ENCODE results near the gene EIF3K. TPM values are rescaled to one million over a fixed set of nuclear protein-coding genes. Genes with fewer than 3 reads are reported as not detected.

EIF3K gene
- total RNA-seq, 2 donors from 2014 or later, result 237 to 302 TPM

GRCh38 chr19:38606131-38606530 lies 12.9 kb upstream of the EIF3K start:
- Histone ChIP-seq H3K4me3 (no peak overlapping the region), H3K27ac (no peak overlapping the region), H3K9me3 (no peaks in the 10 kb centered on the region), H3K27me3 (replicated peaks; ENCODE audit: insufficient read depth) (no peaks in the 10 kb centered on the region), H3K36me3 (no peaks in the 10 kb centered on the region), H3K4me1 (ENCODE audit: control insufficient read depth in 1 of 2, low read depth in 2 of 2) (no peaks in the 10 kb centered on the region)
- no peak for TF ChIP-seq CTCF (IDR thresholded peaks at IDR 0.05)
- DNase-seq (ENCODE audit: low spot score) (no peak), ATAC-seq (ENCODE audit: insufficient number of reproducible peaks, low FRiP score, low read depth) (no peak)

DNA sequence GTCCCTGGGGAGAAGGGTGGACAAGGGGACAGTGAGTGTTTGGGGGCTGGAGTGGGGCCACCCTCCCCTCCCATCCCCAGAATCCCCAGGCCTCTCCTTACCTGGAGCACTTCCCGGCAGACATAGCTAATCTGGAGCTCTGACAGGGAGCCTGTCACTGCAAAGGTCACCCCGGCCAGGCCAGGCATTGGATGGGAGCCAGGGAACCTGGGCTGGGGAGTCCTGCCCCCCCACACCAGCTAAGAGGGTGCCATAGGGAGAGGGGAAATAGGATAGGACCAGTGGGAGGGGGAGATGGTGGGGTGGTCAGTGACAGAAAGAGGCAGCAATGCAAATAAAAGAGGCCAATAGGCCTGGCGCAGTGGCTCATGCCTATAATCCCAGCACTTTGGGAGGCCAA lies 4.7 kb upstream of the EIF3K start:
- no peaks in the 10 kb centered on the region for H3K36me3 ChIP-seq
- no peak for ATAC-seq (ENCODE audit: insufficient number of reproducible peaks, low FRiP score, low read depth)

GRCh38 chr19:38615007-38615581 lies 3.9 kb upstream of the EIF3K start:
- Histone ChIP-seq H3K4me1 (ENCODE audit: control insufficient read depth in 1 of 2, low read depth in 2 of 2) (peaks cover 10 to 15% of the 10 kb centered on the region in 2 donors), H3K4me3 (no peak overlapping the region), H3K9me3 (no peaks in the 10 kb centered on the region), H3K36me3 (no peaks in the 10 kb centered on the region), H3K27ac (no peak overlapping the region), H3K27me3 (replicated peaks; ENCODE audit: insufficient read depth) (no peaks in the 10 kb centered on the region)
- TF ChIP-seq CTCF (IDR thresholded peaks at IDR 0.05), result no peak
- DNase-seq (ENCODE audit: low spot score), result no peak
- ATAC-seq (ENCODE audit: insufficient number of reproducible peaks, low FRiP score, low read depth), result no peak

More for the DNA sequence above, 4.7 kb upstream of the EIF3K start:
- Histone ChIP-seq H3K27me3 (replicated peaks; ENCODE audit: insufficient read depth) (no peaks in the 10 kb centered on the region), H3K9me3 (no peaks in the 10 kb centered on the region), H3K27ac (no peak overlapping the region), H3K4me1 (ENCODE audit: control insufficient read depth in 1 of 2, low read depth in 2 of 2) (peaks cover 5 to 8% of the 10 kb centered on the region in 2 donors), H3K4me3 (no peak overlapping the region)
- no peak for DNase-seq (ENCODE audit: low spot score)
- TF ChIP-seq CTCF (IDR thresholded peaks at IDR 0.05), result no peak

DNA sequence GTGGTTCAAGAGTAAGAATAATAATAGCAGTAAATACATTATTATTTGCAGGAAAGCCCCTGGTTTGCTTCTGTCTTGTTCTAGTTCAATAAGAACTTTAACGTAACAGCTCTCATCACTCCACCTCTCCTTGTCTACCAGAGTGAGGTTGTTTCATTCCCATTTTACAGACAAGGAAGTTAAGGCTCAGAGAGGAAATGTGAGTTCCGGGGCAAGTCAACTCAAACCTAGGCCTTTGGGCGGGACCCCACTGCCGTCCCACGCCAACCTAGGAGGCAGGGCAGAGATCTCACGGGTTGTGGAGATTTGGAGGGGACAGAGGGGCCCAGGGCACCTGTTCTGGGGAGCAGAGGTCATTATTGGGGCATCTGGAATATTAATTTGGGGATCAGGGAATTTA lies 2.7 kb upstream of the EIF3K start:
- Histone ChIP-seq H3K4me1 (ENCODE audit: control insufficient read depth in 1 of 2, low read depth in 2 of 2) (peaks cover 10 to 18% of the 10 kb centered on the region in 2 donors), H3K9me3 (no peaks in the 10 kb centered on the region), H3K27me3 (replicated peaks; ENCODE audit: insufficient read depth) (no peaks in the 10 kb centered on the region), H3K36me3 (peaks cover 10% of the 10 kb centered on the region), H3K4me3 (no peak overlapping the region), H3K27ac (no peak overlapping the region)
- no peak for TF ChIP-seq CTCF (IDR thresholded peaks at IDR 0.05)
- DNase-seq (ENCODE audit: low spot score), result no peak
- ATAC-seq (ENCODE audit: insufficient number of reproducible peaks, low FRiP score, low read depth), result no peak

GRCh38 chr19:38617283-38617763 lies 1.7 kb upstream of the EIF3K start:
- H3K27me3 ChIP-seq (replicated peaks; ENCODE audit: insufficient read depth), result no peaks in the 10 kb centered on the region
- peak overlapping the region; percentile 99 for H3K4me3 ChIP-seq
- ATAC-seq (ENCODE audit: insufficient number of reproducible peaks, low FRiP score, low read depth) (no peak), DNase-seq (ENCODE audit: low spot score) (no peak)
- H3K36me3 ChIP-seq, result peaks cover 21% of the 10 kb centered on the region
- TF ChIP-seq CTCF (IDR thresholded peaks at IDR 0.05), result no peak
- peaks cover 10 to 18% of the 10 kb centered on the region in 2 donors for H3K4me1 ChIP-seq (ENCODE audit: control insufficient read depth in 1 of 2, low read depth in 2 of 2)
- no peaks in the 10 kb centered on the region for H3K9me3 ChIP-seq
- no peak overlapping the region for H3K27ac ChIP-seq

Data from thoracic aorta (tissue), 2 donors.